ENCODE data around the gene OR10G4. TPM values are rescaled to one million over a fixed set of nuclear protein-coding genes. Genes with fewer than 3 reads are reported as not detected.

The OR10G4 gene
- total and polyA plus RNA-seq, 2 of the 8 experiments (the other 6 are each of a cell fraction or from before 2014, with no cell fraction given), result 0.14 TPM; not detected in 1

GRCh38 chr11:124052966-124053365 lies 40.2 kb downstream of the OR10G4 start:
- ChIA-PET CTCF (ENCODE audit: partially characterized antibody) (no interaction called here), POLR2A (ENCODE audit: partially characterized antibody) (no interaction called here)
- Histone ChIP-seq H4K91ac (replicated peaks; ENCODE audit: insufficient read length, low read length) (no peak overlapping the region), H3K79me1 (ENCODE audit: low read depth, low read length) (no peaks in the 10 kb centered on the region), H4K20me1 (replicated peaks in 1 of 2; ENCODE audit: control insufficient read depth in 1 of 2, insufficient read depth in 2 of 2, low read length in 2 of 2) (no peaks in the 10 kb centered on the region), H2BK20ac (ENCODE audit: low read length) (no peak overlapping the region), H3K18ac (ENCODE audit: extremely low read depth, low read length) (no peak overlapping the region), H2AK5ac (ENCODE audit: low read depth, low read length) (no peak overlapping the region), H3K14ac (ENCODE audit: insufficient read length) (no peak overlapping the region), H3K56ac (replicated peaks; ENCODE audit: insufficient read length, low read depth, low read length) (no peak overlapping the region), H3K23ac (ENCODE audit: insufficient read length) (no peak overlapping the region), H2BK12ac (ENCODE audit: low read depth, low read length) (no peak overlapping the region), H3K27ac (ENCODE audit: low read depth, low read length) (no peak overlapping the region), H3K36me3 (ENCODE audit: control insufficient read depth in 2 of 4, insufficient read depth in 4 of 4, low read length in 3 of 4) (no peaks in the 10 kb centered on the region), H3K4me3 (ENCODE audit: extremely low read depth in 1 of 4, insufficient read depth in 2 of 4, low read depth in 3 of 4, low read length in 4 of 4) (no peak overlapping the region), H4K5ac (ENCODE audit: insufficient read length, low read depth, low read length) (no peak overlapping the region), H3K4me2 (ENCODE audit: insufficient read depth in 1 of 2, low read depth in 2 of 2, low read length in 2 of 2) (no peak overlapping the region), H3K23me2 (ENCODE audit: low read depth, low read length) (no peaks in the 10 kb centered on the region; the same call in 1 of the 2 replicates), H3K27me3 (replicated peaks in 1 of 4; ENCODE audit: control insufficient read depth in 3 of 4, extremely low read depth in 1 of 4, insufficient read depth in 3 of 4, low read length in 3 of 4) (no peaks in the 10 kb centered on the region), H3K9me3 (ENCODE audit: insufficient read depth in 2 of 2, low read depth in 1 of 2, low read length in 1 of 2) (no peaks in the 10 kb centered on the region), H3K9ac (replicated peaks in 1 of 4; ENCODE audit: extremely low read depth in 1 of 4, low read depth in 3 of 4, low read length in 3 of 4) (no peak overlapping the region), H2BK120ac (replicated peaks; ENCODE audit: low read depth, low read length) (no peak overlapping the region), H3K4ac (replicated peaks; ENCODE audit: insufficient read length, low read depth, low read length) (no peak overlapping the region), H3K79me2 (ENCODE audit: control insufficient read depth in 1 of 2, insufficient read depth in 2 of 2, low read length in 2 of 2) (no peaks in the 10 kb centered on the region), H4K8ac (ENCODE audit: extremely low read depth, insufficient read depth, low read length) (no peak overlapping the region), H2BK5ac (ENCODE audit: low read depth, low read length) (no peak overlapping the region), H2AFZ (ENCODE audit: low read length) (peak overlapping the region; percentile 50; the same call in 1 of the 2 replicates), H3K4me1 (replicated peaks in 1 of 4; ENCODE audit: control insufficient read depth in 3 of 4, insufficient read depth in 4 of 4, low read length in 3 of 4) (no peaks in the 10 kb centered on the region), H2BK15ac (ENCODE audit: low read length) (no peak overlapping the region)
- FAIRE-seq (no peak), DNase-seq (ENCODE audit: low read depth in 1 of 2, low spot score in 2 of 2) (no peak)
- WGBS, 2 experiments (ENCODE audit: extremely low coverage in 1 of 2, insufficient coverage in 1 of 2, insufficient read length in 1 of 2, insufficient replicate concordance in 2 of 2, low coverage in 1 of 2, low lambda C conversion rate in 2 of 2, missing lambda C conversion rate in 1 of 2), result 84% methylated on average over 3 of the region's 3 CpGs; no CpG with 5 or more reads in 1 of the 2 experiments
- TF ChIP-seq JUND (IDR thresholded peaks at IDR 0.05; ENCODE audit: low read length) (no peak), TAF1 (IDR thresholded peaks at IDR 0.05; ENCODE audit: low read depth, low read length) (no peak), SP2 (IDR thresholded peaks at IDR 0.05; ENCODE audit: low read length) (no peak), SIRT6 (IDR thresholded peaks at IDR 0.05; ENCODE audit: low read length) (no peak), TCF12 (IDR thresholded peaks at IDR 0.05; ENCODE audit: low read depth, low read length) (no peak)

Measured in H1 (cell line).